CD14-positive monocyte (primary cell): ENCODE measurements around the gene POLE. TPM values are rescaled to one million over a fixed set of nuclear protein-coding genes. Genes with fewer than 3 reads are reported as not detected.

ENCODE experiments used
- DNase-seq, 3 donors: peaks; one replicate each; pipeline ENCODE4 v3.0.0-alpha.2; 2011 to 2022
- H2AFZ ChIP-seq: 2 replicates; pipeline ENCODE4 v1.6.0; 2012; ENCODE audit warnings: mild to moderate bottlenecking, low read depth, low read length, inconsistent platforms; ENCODE audit not compliant: insufficient read depth, poor library complexity, severe bottlenecking
- H3K27ac ChIP-seq, 2 donors: 1 replicate in 1 of 2; 2 replicates in 1 of 2; pipeline ENCODE4 v1.5.1; 2012 to 2013; ENCODE audit warnings: low read length in 2 of 2, control low read depth in 1 of 2, inconsistent platforms in 1 of 2, low read depth in 1 of 2, mild to moderate bottlenecking in 1 of 2
- H3K27me3 ChIP-seq, 2 donors: one replicate each; pipeline versions ENCODE4 v1.6.0 to v1.6.1; 2011 to 2013; ENCODE audit warnings: low read length in 2 of 2; ENCODE audit not compliant: control insufficient read depth in 2 of 2, insufficient read depth in 2 of 2
- H3K36me3 ChIP-seq, 2 donors: replicated peaks in 1 of 2; 1 replicate in 1 of 2; 2 replicates in 1 of 2; pipeline versions ENCODE4 v1.5.1 to v1.6.1; 2012 to 2013; ENCODE audit warnings: low read length in 2 of 2, control low read depth in 1 of 2, inconsistent platforms in 1 of 2, mild to moderate bottlenecking in 1 of 2; ENCODE audit not compliant: insufficient read depth in 2 of 2, control insufficient read depth in 1 of 2
- H3K4me1 ChIP-seq, 2 donors: 1 replicate in 1 of 2; 2 replicates in 1 of 2; pipeline versions ENCODE4 v1.5.1 to v1.6.1; 2012 to 2013; ENCODE audit warnings: low read length in 2 of 2, control low read depth in 1 of 2, inconsistent platforms in 1 of 2, mild to moderate bottlenecking in 1 of 2, moderate library complexity in 1 of 2; ENCODE audit not compliant: insufficient read depth in 2 of 2, control insufficient read depth in 1 of 2
- H3K4me2 ChIP-seq: replicated peaks from 2 replicates; pipeline ENCODE3; 2012; ENCODE audit warnings: low read length, moderate library complexity, mild to moderate bottlenecking; ENCODE audit not compliant: poor library complexity, severe bottlenecking; ENCODE audit errors: extremely low read depth
- H3K4me3 ChIP-seq, 3 experiments: fragments of 200-600 bp in 1 of 3; sonication (generic) in 1 of 3; replicated peaks in 1 of 3; 1 replicate in 2 of 3; 2 replicates in 1 of 3; pipeline ENCODE4 v1.5.1; 2011 to 2013; ENCODE audit warnings: low read length in 3 of 3, mild to moderate bottlenecking in 3 of 3, control low read depth in 2 of 3, low read depth in 2 of 3, inconsistent platforms in 1 of 3, moderate library complexity in 1 of 3
- H3K79me2 ChIP-seq: 2 replicates; pipeline ENCODE4 v1.6.0; 2012; ENCODE audit warnings: mild to moderate bottlenecking, control low read depth, inconsistent platforms, low read length, moderate library complexity; ENCODE audit not compliant: insufficient read depth
- H3K9ac ChIP-seq: 2 replicates; pipeline ENCODE4 v1.6.0; 2017; ENCODE audit warnings: low read length, mild to moderate bottlenecking; ENCODE audit not compliant: insufficient read depth, poor library complexity, severe bottlenecking
- H3K9me3 ChIP-seq, 2 donors: replicated peaks in 1 of 2; 1 replicate in 1 of 2; 2 replicates in 1 of 2; pipeline versions ENCODE4 v1.5.1 to v1.6.1; 2012 to 2013; ENCODE audit warnings: low read length in 2 of 2, control low read depth in 1 of 2; ENCODE audit not compliant: control insufficient read depth in 1 of 2, insufficient read depth in 1 of 2
- H4K20me1 ChIP-seq: 2 replicates; pipeline ENCODE4 v1.6.0; 2012; ENCODE audit warnings: mild to moderate bottlenecking, low read length, control low read depth, moderate library complexity; ENCODE audit not compliant: insufficient read depth
- H3K27ac Mint-ChIP-seq, 7 donors: one replicate each; pipeline ENCODE4 v1.8.0; 2020; ENCODE audit warnings: mild to moderate bottlenecking in 7 of 7, mixed read lengths in 7 of 7, moderate library complexity in 6 of 7, inconsistent platforms in 2 of 7
- H3K27me3 Mint-ChIP-seq, 3 donors: one replicate each; pipeline ENCODE4 v1.8.0; 2021 to 2022; ENCODE audit warnings: low read depth in 3 of 3, mild to moderate bottlenecking in 3 of 3, mixed read lengths in 3 of 3, moderate library complexity in 3 of 3, inconsistent platforms in 1 of 3
- H3K36me3 Mint-ChIP-seq, 2 donors: one replicate each; pipeline ENCODE4 v1.8.0; 2020; ENCODE audit warnings: mixed read lengths in 2 of 2, inconsistent platforms in 1 of 2, mild to moderate bottlenecking in 1 of 2
- H3K4me1 Mint-ChIP-seq: one replicate; pipeline ENCODE4 v1.8.0; 2020; ENCODE audit warnings: mild to moderate bottlenecking, mixed read lengths
- H3K4me3 Mint-ChIP-seq, 2 donors: one replicate each; pipeline ENCODE4 v1.8.0; 2020; ENCODE audit warnings: mild to moderate bottlenecking in 2 of 2, mixed read lengths in 2 of 2, moderate library complexity in 1 of 2
- H3K9me3 Mint-ChIP-seq, 7 donors: one replicate each; pipeline ENCODE4 v1.8.0; 2020 to 2022; ENCODE audit warnings: mixed read lengths in 7 of 7, mild to moderate bottlenecking in 6 of 7, moderate library complexity in 6 of 7, inconsistent platforms in 2 of 7
- CTCF ChIP-seq: fragments of 200-600 bp; IDR thresholded peaks from one replicate; pipeline ENCODE4 v1.8.0; 2022; ENCODE audit warnings: antibody characterized with exemption, mild to moderate bottlenecking
- WGBS: methylation state at CpG from one replicate; pipeline ENCODE4 v1.1.5; 2013; ENCODE audit warnings: missing lambda C conversion rate; ENCODE audit not compliant: insufficient coverage; 5-methylcytosine and 5-hydroxymethylcytosine counted together
- intact Hi-C, 2 donors: fragments of 100-400 bp; cut with micrococcal nuclease; formaldehyde crosslinking; loops; one replicate each; pipeline versions ENCODE4 v1.15.0 to v1.15.1; 2023
- polyA plus RNA-seq, 3 donors: library from polyadenylated mRNA; depleted of rRNA in 1 of 3; unstranded in 2 of 3; stranded (reverse) in 1 of 3; fragments of 300-500 nt in 2 of 3; fragments of >200 nt in 1 of 3; fragmentation: Illumina TruSeq in 2 of 3; gene quantifications; 1 replicate in 2 of 3; 2 replicates in 1 of 3; pipeline ENCODE4 v1.2.3, GENCODE V29; 2012 to 2021

The POLE gene
- polyA plus RNA-seq, 3 donors: 1.00 to 24.2 (median 2.2) TPM

- Histone ChIP-seq H3K4me3 (no peak overlapping the region), H4K20me1 (no peaks in the 10 kb centered on the region), H3K9me3 (peaks cover 0 to 1% of the 10 kb centered on the region in 2 donors), H3K36me3 (peaks cover 23 to 24% of the 10 kb centered on the region in 2 donors), H2AFZ (no peak overlapping the region), H3K9ac (no peak overlapping the region), H3K27ac (no peak overlapping the region), H3K4me1 (no peaks in the 10 kb centered on the region), H3K27me3 (peaks cover 4 to 22% of the 10 kb centered on the region in 2 donors), H3K79me2 (no peaks in the 10 kb centered on the region), H3K4me2 (no peak overlapping the region)
- Mint-ChIP-seq H3K27ac (no peak overlapping the region), H3K27me3 (peaks cover 13 to 34% (median 20%) of the 10 kb centered on the region in 3 donors), H3K4me3 (no peak overlapping the region), H3K4me1 (no peaks in the 10 kb centered on the region), H3K9me3 (peaks cover 0 to 5% (median under 1%) of the 10 kb centered on the region in 7 donors), H3K36me3 (peaks cover 22 to 34% of the 10 kb centered on the region in 2 donors)
- 85% methylated on average over 20 of the region's 25 CpGs for WGBS
- DNase-seq: no peak
- intact Hi-C loops: no loop called here
- no peak for TF ChIP-seq CTCF
Observed at GRCh38 chr12:132623072-132623869, 63.9 kb downstream of the POLE start.

GRCh38 chr12:132622437-132623071 lies 64.6 kb downstream of the POLE start:
- Mint-ChIP-seq H3K27me3 (peaks cover 20 to 41% (median 27%) of the 10 kb centered on the region in 3 donors), H3K4me1 (peaks cover 2% of the 10 kb centered on the region), H3K36me3 (peaks cover 23 to 34% of the 10 kb centered on the region in 2 donors), H3K4me3 (no peak overlapping the region), H3K27ac (peak overlapping the region in 1 of 7 donors; percentile 47), H3K9me3 (peaks cover 6 to 12% (median 7%) of the 10 kb centered on the region in 7 donors)
- H3K79me2 ChIP-seq: no peaks in the 10 kb centered on the region
- H3K9ac ChIP-seq: no peak overlapping the region
- H3K27me3 ChIP-seq: peaks cover 9 to 29% of the 10 kb centered on the region in 2 donors
- H3K9me3 ChIP-seq: peaks cover 4 to 8% of the 10 kb centered on the region in 2 donors
- intact Hi-C loops: no loop called here
- H4K20me1 ChIP-seq: no peaks in the 10 kb centered on the region
- peaks cover 23 to 24% of the 10 kb centered on the region in 2 donors for H3K36me3 ChIP-seq
- H3K4me1 ChIP-seq: no peaks in the 10 kb centered on the region
- WGBS: 81% methylated on average over 8 of the region's 11 CpGs
- H3K4me3 ChIP-seq: no peak overlapping the region
- H3K27ac ChIP-seq: no peak overlapping the region
- no peak for TF ChIP-seq CTCF
- no peak for DNase-seq
- no peak overlapping the region for H3K4me2 ChIP-seq
- H2AFZ ChIP-seq: no peak overlapping the region
